Right lobe of liver (tissue), 6 donors: ENCODE data around the gene CYSTM1. TPM values are rescaled to one million over a fixed set of nuclear protein-coding genes. Genes with fewer than 3 reads are reported as not detected.

Experiments used
- ATAC-seq, 4 donors: fragments of 200-7000 bp; cut with Tn5 transposase; one replicate each; pipeline ENCODE4 v1.9.1; 2020; ENCODE audit warnings: mild to moderate bottlenecking in 4 of 4, moderate library complexity in 4 of 4
- DNase-seq, 3 donors: peaks; one replicate each; pipeline ENCODE4 v3.0.0-alpha.2; 2020
- H3K27ac ChIP-seq, 3 donors: fragments of 200-600 bp; one replicate each; pipeline ENCODE4 v1.8.0; 2022
- H3K27me3 ChIP-seq, 2 donors: fragments of 200-600 bp; one replicate each; pipeline ENCODE4 v1.8.0; 2022
- H3K36me3 ChIP-seq, 4 donors: fragments of 200-600 bp; sonication (generic) in 1 of 4; one replicate each; pipeline versions ENCODE4 v1.5.1 to v1.8.0; 2017 to 2022; ENCODE audit warnings: control low read depth in 1 of 4
- H3K4me1 ChIP-seq, 4 donors: fragments of 200-600 bp; sonication (generic) in 1 of 4; one replicate each; pipeline versions ENCODE4 v1.5.1 to v1.8.0; 2017 to 2022; ENCODE audit warnings: control low read depth in 1 of 4
- H3K4me3 ChIP-seq, 3 donors: fragments of 200-600 bp; one replicate each; pipeline ENCODE4 v1.8.0; 2022
- H3K9me3 ChIP-seq, 4 donors: fragments of 200-600 bp; sonication (generic) in 1 of 4; one replicate each; pipeline versions ENCODE4 v1.5.1 to v1.8.0; 2017 to 2022; ENCODE audit warnings: control low read depth in 1 of 4
- POLR2A ChIP-seq: fragments of 450-650 bp; IDR thresholded peaks from one replicate; pipeline ENCODE4 v1.6.1; 2017; ENCODE audit warnings: antibody characterized with exemption, mild to moderate bottlenecking
- WGBS: methylation state at CpG from one replicate; pipeline ENCODE4 v1.1.6; 2018; ENCODE audit warnings: low coverage, low lambda C conversion rate; ENCODE audit not compliant: insufficient coverage; ENCODE audit errors: missing lambda C conversion rate; 5-methylcytosine and 5-hydroxymethylcytosine counted together
- intact Hi-C, 2 donors: fragments of 100-400 bp; cut with DNase I; formaldehyde crosslinking; loops; one replicate each; pipeline versions ENCODE4 v1.11.2 to v1.14.1; 2022
- total RNA-seq, 6 experiments: library from RNA; depleted of rRNA in 2 of 6; stranded (reverse); fragments of >200 nt in 2 of 6; fragmentation: NEBNext Ultra II Directional in 3 of 6; extraction: Animal tissue kit (Norgen Biotek cat#: 25700) in 3 of 6; gene quantifications; one replicate each; pipeline versions ENCODE4 v1.1.0 to v1.2.4, GENCODE V29; 2016 to 2023
- TF ChIP-seq, protein P1 (sequence below), 4 donors: fragments of 200-600 bp in 3 of 4; fragments of 450-650 bp in 1 of 4; IDR thresholded peaks; one replicate each; pipeline versions ENCODE4 v1.5.1 to v1.8.0; 2016 to 2022; ENCODE audit warnings: antibody characterized with exemption in 4 of 4, mild to moderate bottlenecking in 2 of 4
- donor health status: DM: no; HTN: yes; CAD: no.
- donor health status: DM: no; HTN: no; CAD: no.
- donor health status: DM: no; HTN: no; CAD: no.
- donor health status: DM: no; HTN: yes; CAD: no.
- donor health status: DM: no; HTN: yes; CAD: no.

CYSTM1 gene
- total RNA-seq, 6 experiments from 2014 or later = 15.5 to 78.0 (median 29.8) TPM

DNA sequence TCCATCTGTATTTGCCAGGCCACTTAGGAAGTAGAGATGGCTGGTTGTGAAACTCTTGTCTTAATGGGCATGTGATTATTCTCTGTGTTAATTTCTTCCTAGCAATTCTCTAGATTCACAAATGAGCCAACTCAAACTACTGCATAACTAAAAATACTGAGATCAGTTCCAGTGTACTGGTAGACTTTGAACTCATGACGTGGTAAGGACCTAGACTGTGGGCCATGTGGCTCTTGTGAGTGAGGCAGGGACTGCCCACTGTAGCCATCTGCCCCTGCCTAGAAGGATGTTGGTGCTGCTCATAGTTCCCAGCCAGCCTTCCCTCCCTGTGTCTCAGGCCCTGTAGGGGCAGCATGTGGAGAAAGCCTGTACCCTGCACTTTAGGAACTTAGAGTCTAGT lies 47.4 kb downstream of the CYSTM1 start:
- Histone ChIP-seq H3K36me3 (no peaks in the 10 kb centered on the region), H3K4me1 (peaks cover 0 to 44% (median 21%) of the 10 kb centered on the region in 4 donors), H3K27ac (peak overlapping the region in 1 of 3 donors; percentile 58), H3K27me3 (no peaks in the 10 kb centered on the region), H3K9me3 (no peaks in the 10 kb centered on the region), H3K4me3 (no peak overlapping the region)
- 60% methylated on average over 1 of the region's 1 CpG for WGBS
- DNase-seq (no peak), ATAC-seq (peak; percentile 56 to 66 (median 60))
- TF ChIP-seq, protein P1, sequence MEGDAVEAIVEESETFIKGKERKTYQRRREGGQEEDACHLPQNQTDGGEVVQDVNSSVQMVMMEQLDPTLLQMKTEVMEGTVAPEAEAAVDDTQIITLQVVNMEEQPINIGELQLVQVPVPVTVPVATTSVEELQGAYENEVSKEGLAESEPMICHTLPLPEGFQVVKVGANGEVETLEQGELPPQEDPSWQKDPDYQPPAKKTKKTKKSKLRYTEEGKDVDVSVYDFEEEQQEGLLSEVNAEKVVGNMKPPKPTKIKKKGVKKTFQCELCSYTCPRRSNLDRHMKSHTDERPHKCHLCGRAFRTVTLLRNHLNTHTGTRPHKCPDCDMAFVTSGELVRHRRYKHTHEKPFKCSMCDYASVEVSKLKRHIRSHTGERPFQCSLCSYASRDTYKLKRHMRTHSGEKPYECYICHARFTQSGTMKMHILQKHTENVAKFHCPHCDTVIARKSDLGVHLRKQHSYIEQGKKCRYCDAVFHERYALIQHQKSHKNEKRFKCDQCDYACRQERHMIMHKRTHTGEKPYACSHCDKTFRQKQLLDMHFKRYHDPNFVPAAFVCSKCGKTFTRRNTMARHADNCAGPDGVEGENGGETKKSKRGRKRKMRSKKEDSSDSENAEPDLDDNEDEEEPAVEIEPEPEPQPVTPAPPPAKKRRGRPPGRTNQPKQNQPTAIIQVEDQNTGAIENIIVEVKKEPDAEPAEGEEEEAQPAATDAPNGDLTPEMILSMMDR (IDR thresholded peaks at IDR 0.05) = no peak
- intact Hi-C loops = no loop called here

DNA sequence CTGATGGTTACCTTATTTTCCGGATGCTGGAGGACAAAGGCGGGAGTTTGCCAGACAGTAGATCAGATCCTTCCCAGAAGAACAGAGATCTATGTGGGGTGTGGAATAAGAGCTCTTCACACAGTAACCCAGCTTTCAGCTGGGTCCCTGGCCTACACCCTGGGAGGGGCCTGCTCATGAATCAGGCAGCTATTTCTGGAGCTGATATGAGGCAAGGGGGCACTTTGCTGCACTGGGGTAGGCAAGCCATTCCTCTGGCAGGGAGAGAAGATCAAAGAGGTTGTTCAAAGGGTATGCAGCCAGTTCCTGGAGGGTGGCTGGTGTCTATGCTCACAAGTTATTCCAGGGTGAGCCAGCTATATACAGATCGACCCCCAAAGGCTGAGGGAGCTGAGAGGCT lies 48.6 kb downstream of the CYSTM1 start:
- peaks cover 0 to 38% (median 18%) of the 10 kb centered on the region in 4 donors for H3K4me1 ChIP-seq
- H3K4me3 ChIP-seq = no peak overlapping the region
- no peaks in the 10 kb centered on the region for H3K27me3 ChIP-seq
- H3K36me3 ChIP-seq = no peaks in the 10 kb centered on the region
- DNase-seq (no peak), ATAC-seq (no peak)
- TF ChIP-seq POLR2A = no peak
- TF ChIP-seq, protein P1 (IDR thresholded peaks at IDR 0.05) = no peak
- H3K27ac ChIP-seq = no peak overlapping the region
- intact Hi-C loops = no loop called here
- WGBS = 85% methylated on average over 3 of the region's 3 CpGs
- no peaks in the 10 kb centered on the region for H3K9me3 ChIP-seq

DNA sequence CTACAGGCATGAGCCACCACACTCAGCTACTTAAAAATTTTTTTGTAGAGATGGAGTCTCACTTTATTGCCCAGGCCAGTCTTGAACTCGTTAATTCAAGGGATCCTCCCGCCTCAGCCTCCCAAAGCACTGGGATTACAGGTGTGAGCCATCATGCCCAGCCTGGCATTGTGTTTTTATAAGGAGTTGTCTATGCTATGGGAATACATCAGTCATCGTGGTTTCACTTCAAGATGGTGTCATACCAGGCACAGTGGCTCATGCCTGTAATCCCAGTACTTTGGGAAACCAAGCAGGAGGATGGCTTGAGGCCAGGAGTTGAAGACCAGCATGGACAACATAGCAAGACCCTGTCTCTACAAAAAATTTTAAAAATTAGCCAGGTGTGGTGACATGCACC lies 49.7 kb downstream of the CYSTM1 start:
- Histone ChIP-seq H3K9me3 (no peaks in the 10 kb centered on the region), H3K4me1 (peaks cover 0 to 28% (median 14%) of the 10 kb centered on the region in 4 donors), H3K27ac (no peak overlapping the region), H3K36me3 (no peaks in the 10 kb centered on the region), H3K4me3 (no peak overlapping the region), H3K27me3 (no peaks in the 10 kb centered on the region)
- DNase-seq = no peak
- no peak for ATAC-seq
- 93% methylated on average over 3 of the region's 3 CpGs for WGBS
- intact Hi-C loops = no loop called here
- TF ChIP-seq, protein P1 (IDR thresholded peaks at IDR 0.05) = no peak
- TF ChIP-seq POLR2A = no peak

DNA sequence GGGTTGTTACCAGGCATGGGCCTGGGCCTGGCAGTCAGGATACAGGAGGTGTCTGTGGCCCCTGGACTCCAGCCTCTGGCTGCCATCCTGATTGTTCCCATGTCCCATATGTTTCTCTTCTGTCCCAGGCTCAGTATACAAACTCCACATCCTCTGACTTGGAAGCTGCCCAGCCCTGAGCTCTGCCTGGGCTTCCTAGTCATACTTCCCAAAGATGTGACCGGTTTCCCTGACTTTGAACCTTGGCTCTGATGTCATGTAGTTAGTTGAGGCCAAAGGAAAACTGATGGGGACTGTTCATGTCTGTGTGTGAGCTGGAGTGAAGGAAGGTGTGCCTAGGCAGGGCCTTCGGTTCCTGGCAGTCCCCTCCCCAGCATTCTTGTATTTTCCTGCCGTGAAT lies 50.4 kb downstream of the CYSTM1 start:
- TF ChIP-seq, protein P1 (IDR thresholded peaks at IDR 0.05) = no peak
- no peak for TF ChIP-seq POLR2A
- DNase-seq = peak in 2 of 3 donors; percentile 52 to 59
- H3K4me3 ChIP-seq = no peak overlapping the region
- H3K27ac ChIP-seq = no peak overlapping the region
- no peaks in the 10 kb centered on the region for H3K9me3 ChIP-seq
- peaks cover 0 to 20% (median 10%) of the 10 kb centered on the region in 4 donors for H3K4me1 ChIP-seq
- 57% methylated on average over 2 of the region's 3 CpGs for WGBS
- peak; percentile 36 to 71 (median 58) for ATAC-seq
- no peaks in the 10 kb centered on the region for H3K27me3 ChIP-seq
- intact Hi-C loops = no loop called here
- H3K36me3 ChIP-seq = no peaks in the 10 kb centered on the region

DNA sequence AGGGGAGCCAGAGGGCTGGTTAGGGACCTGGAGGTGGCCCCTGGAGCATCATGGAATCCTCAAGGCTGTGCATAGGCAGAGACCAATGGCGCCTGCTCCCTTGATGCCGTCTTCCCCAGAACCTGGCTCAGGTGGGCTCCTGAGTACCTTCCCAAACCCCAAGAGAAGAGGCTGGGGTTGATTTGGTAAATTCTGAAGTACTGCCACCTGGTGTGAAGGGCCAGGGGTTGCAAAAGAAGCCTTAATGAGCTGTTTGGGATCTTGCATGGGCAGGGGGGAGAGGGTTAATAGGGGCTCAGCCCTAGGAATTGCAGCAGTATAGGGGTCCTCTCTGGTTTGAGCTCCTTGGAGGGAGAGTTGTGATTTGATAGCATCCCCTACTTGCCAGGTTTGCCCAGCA lies 52.1 kb downstream of the CYSTM1 start:
- Histone ChIP-seq H3K4me1 (peaks cover 0 to 8% (median 4%) of the 10 kb centered on the region in 4 donors), H3K27ac (no peak overlapping the region), H3K36me3 (no peaks in the 10 kb centered on the region), H3K4me3 (no peak overlapping the region), H3K9me3 (no peaks in the 10 kb centered on the region), H3K27me3 (no peaks in the 10 kb centered on the region)
- TF ChIP-seq POLR2A = no peak
- TF ChIP-seq, protein P1 (IDR thresholded peaks at IDR 0.05) = no peak
- ATAC-seq (no peak), DNase-seq (no peak)
- 100% methylated on average over 1 of the region's 2 CpGs for WGBS
- intact Hi-C loops = no loop called here
